SH-SY5Y (cell line): ENCODE data around the gene VAPA.

Source experiments
- GATA2 ChIP-seq: IDR thresholded peaks from 2 replicates; pipeline ENCODE4 v1.6.1; 2011; ENCODE audit warnings: mild to moderate bottlenecking, low read depth, low read length
- GATA3 ChIP-seq: IDR thresholded peaks from 2 replicates; pipeline ENCODE4 v1.6.1; 2011; ENCODE audit warnings: low read depth, mild to moderate bottlenecking, low read length, moderate library complexity

DNA sequence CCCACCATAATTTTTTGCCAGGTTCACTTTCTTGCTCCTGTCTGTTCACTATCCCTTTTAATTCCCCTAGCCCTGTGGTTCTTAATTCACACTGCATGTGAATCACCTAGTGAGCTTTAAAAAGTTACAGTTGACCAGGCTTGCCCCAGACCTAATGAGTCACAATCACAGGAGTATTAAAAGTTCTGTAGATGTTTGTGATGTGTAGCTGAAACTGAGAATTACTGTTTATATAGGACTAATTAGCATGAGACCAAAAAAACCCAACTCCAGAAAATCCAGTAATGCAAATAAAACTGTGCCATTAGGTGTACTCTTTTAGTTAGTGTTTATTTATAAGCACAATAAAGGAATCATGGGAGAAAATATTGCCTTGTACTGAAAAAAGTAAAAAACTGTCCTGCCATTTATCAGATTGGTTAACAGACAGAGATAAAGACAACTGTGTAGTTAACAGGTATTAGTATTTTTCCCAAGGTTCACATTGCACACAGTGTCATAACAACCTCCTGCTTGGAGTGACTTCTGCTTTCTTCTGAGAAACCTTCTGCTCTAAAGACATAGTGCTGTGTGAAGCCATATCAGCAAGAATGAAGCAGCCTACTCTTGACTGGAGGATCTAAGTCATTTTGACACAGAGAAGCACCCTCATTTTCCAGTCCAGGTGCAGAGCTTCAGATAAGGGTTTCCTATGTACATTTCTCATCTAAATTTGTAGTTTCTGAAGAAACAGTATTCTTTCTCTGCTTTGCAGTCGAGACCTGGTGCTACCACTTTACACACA is 39.0 kb downstream of the VAPA start:
- TF ChIP-seq GATA2 (no peak), GATA3 (no peak)
